Umbilical cord (tissue), 2 donors: ENCODE results near the gene NDUFB6. TPM values are rescaled to one million over a fixed set of nuclear protein-coding genes. Genes with fewer than 3 reads are reported as not detected.
"Not testable (repeated sequence)": the region's sequence is repeated elsewhere in the genome, so short reads cannot be mapped to it uniquely, and the experiment has no call there.

Experiments used
- DNase-seq: peaks from one replicate; pipeline ENCODE4 v3.0.0-alpha.2; 2015; ENCODE audit warnings: low spot score
- total RNA-seq: library from RNA; depleted of rRNA; stranded (reverse); fragments of >200 nt; gene quantifications from one replicate; pipeline ENCODE4 v1.2.3, GENCODE V29; 2014; ENCODE audit warnings: low replicate concordance; ENCODE audit not compliant: insufficient read depth

Gene NDUFB6
- 14.0 TPM for total RNA-seq

- peak; percentile 97 for DNase-seq
These were observed at the start of gene NDUFB6 for GRCh38 chr9:32572900-32573523. TSS of gene NDUFB6 (minus strand) at chr9:32573159. CDS start at chr9:32573060, 99 bp downstream.

- no peak for DNase-seq
These were observed 45.3 kb upstream of the NDUFB6 start for GRCh38 chr9:32618261-32618660.

GRCh38 chr9:32606811-32607210 is 33.9 kb upstream of the NDUFB6 start:
- DNase-seq, result no peak

GRCh38 chr9:32603914-32604852 is 31.2 kb upstream of the NDUFB6 start:
- no peak for DNase-seq

GRCh38 chr9:32599021-32599420 is 26.1 kb upstream of the NDUFB6 start:
- DNase-seq, result not testable (repeated sequence)

- no peak for DNase-seq
These were observed 24.0 kb upstream of the NDUFB6 start for GRCh38 chr9:32596936-32597335.

- no peak for DNase-seq
These were observed 23.3 kb upstream of the NDUFB6 start for GRCh38 chr9:32596096-32596865.

- peak; percentile 17 for DNase-seq
These were observed 17.9 kb upstream of the NDUFB6 start for GRCh38 chr9:32590898-32591297.

- DNase-seq, result peak; percentile 17
These were observed 17.5 kb upstream of the NDUFB6 start for GRCh38 chr9:32590476-32590875.

- peak; percentile 85 for DNase-seq
These were observed 16.2 kb upstream of the NDUFB6 start for GRCh38 chr9:32589083-32589723.

GRCh38 chr9:32587901-32588300 is 14.9 kb upstream of the NDUFB6 start:
- DNase-seq, result peak; percentile 37

- DNase-seq, result peak; percentile 35
These were observed 11.8 kb upstream of the NDUFB6 start for GRCh38 chr9:32584784-32585183.

GRCh38 chr9:32581512-32582143 is 8.7 kb upstream of the NDUFB6 start:
- peak; percentile 75 for DNase-seq

- DNase-seq, result no peak
These were observed 7.8 kb upstream of the NDUFB6 start for GRCh38 chr9:32580631-32581300.

GRCh38 chr9:32579706-32580331 is 6.9 kb upstream of the NDUFB6 start:
- peak; percentile 57 for DNase-seq

- DNase-seq, result no peak
These were observed 6.0 kb upstream of the NDUFB6 start for GRCh38 chr9:32578976-32579375.

- DNase-seq, result no peak
These were observed 4.4 kb upstream of the NDUFB6 start for GRCh38 chr9:32577316-32577715.

GRCh38 chr9:32574858-32575257 is 1.9 kb upstream of the NDUFB6 start:
- DNase-seq, result no peak

- no peak for DNase-seq
These were observed 862 bp upstream of the NDUFB6 start for GRCh38 chr9:32573821-32574220.
